Stomach (tissue), 9 donors: ENCODE results near the gene ZNF157. TPM values are rescaled to one million over a fixed set of nuclear protein-coding genes. Genes with fewer than 3 reads are reported as not detected.

Experiments used
- DNase-seq, 2 donors: peaks; one replicate each; pipeline versions ENCODE4 v3.0.0 to v3.0.0-alpha.2; 2013 to 2019
- H3K27ac ChIP-seq, 5 donors: fragments of 200-600 bp in 4 of 5; sonication (generic) in 4 of 5; one replicate each; pipeline ENCODE4 v1.5.1; 2013 to 2019; ENCODE audit warnings: mild to moderate bottlenecking in 1 of 5, moderate library complexity in 1 of 5
- H3K27me3 ChIP-seq, 3 donors: fragments of 200-600 bp; sonication (generic); one replicate each; pipeline ENCODE4 v1.5.1; 2017 to 2019; ENCODE audit warnings: mixed run types in 1 of 3
- H3K36me3 ChIP-seq, 4 donors: fragments of 200-600 bp; sonication (generic); 1 replicate in 3 of 4; 2 replicates in 1 of 4; pipeline ENCODE4 v1.5.1; 2016 to 2019
- H3K4me1 ChIP-seq, 4 donors: fragments of 200-600 bp; sonication (generic); one replicate each; pipeline ENCODE4 v1.5.1; 2016 to 2019
- H3K4me3 ChIP-seq, 4 donors: fragments of 200-600 bp; sonication (generic) in 3 of 4; one replicate each; pipeline ENCODE4 v1.5.1; 2016 to 2019; ENCODE audit warnings: mild to moderate bottlenecking in 1 of 4
- H3K9me3 ChIP-seq, 4 donors: fragments of 200-600 bp; sonication (generic); one replicate each; pipeline ENCODE4 v1.5.1; 2016 to 2019
- CTCF ChIP-seq, 7 experiments: fragments of 450-650 bp in 4 of 7; fragments of 200-600 bp in 3 of 7; sonication (generic) in 3 of 7; IDR thresholded peaks; one replicate each; pipeline ENCODE4 v1.5.1; 2016 to 2019; ENCODE audit warnings: antibody characterized with exemption in 7 of 7, control low read depth in 2 of 7, mild to moderate bottlenecking in 1 of 7
- EP300 ChIP-seq: sonication (generic); formaldehyde crosslinking; IDR thresholded peaks from one replicate; pipeline ENCODE4 v1.6.1; 2017; ENCODE audit warnings: antibody characterized with exemption
- POLR2A ChIP-seq, 4 donors: fragments of 450-650 bp; IDR thresholded peaks; one replicate each; pipeline ENCODE4 v1.6.1; 2016; ENCODE audit warnings: antibody characterized with exemption in 4 of 4, control low read depth in 2 of 4, mild to moderate bottlenecking in 1 of 4, moderate library complexity in 1 of 4
- POLR2AphosphoS5 ChIP-seq, 3 donors: sonication (generic); formaldehyde crosslinking; IDR thresholded peaks; one replicate each; pipeline ENCODE4 v1.6.1; 2016; ENCODE audit warnings: antibody characterized with exemption in 3 of 3
- WGBS, 5 donors: extraction: QIAGEN DNeasy Blood & Tissue Kit in 3 of 5; methylation state at CpG; one replicate each; pipeline versions ENCODE4 v1.1.5 to v1.1.7; 2013 to 2018; 5-methylcytosine and 5-hydroxymethylcytosine counted together
- intact Hi-C: fragments of 100-400 bp; cut with DNase I; formaldehyde crosslinking; loops from one replicate; pipeline ENCODE4 v1.15.1; 2023; ENCODE audit warnings: low total_unique reads
- polyA plus RNA-seq, 3 donors: library from polyadenylated mRNA; stranded (reverse); fragments of 200-250 nt; gene quantifications; one replicate each; pipeline ENCODE4 v1.2.3, GENCODE V29; 2013
- total RNA-seq, 5 donors: library from RNA; depleted of rRNA; stranded (reverse); fragments of >200 nt; gene quantifications; one replicate each; pipeline versions ENCODE4 v1.1.0 to v1.2.3, GENCODE V29; 2014 to 2016
- donor health status: healthy with polysubstance abuse.
- donor health status: Bipolar disorder and iron deficiency.
- donor health status: healthy.

The ZNF157 gene
- total and polyA plus RNA-seq, 8 donors, result 0.15 to 0.18 TPM; not detected in 6

GRCh38 chrX:47390780-47391179, 20.4 kb downstream of the ZNF157 start:
- 44 to 73% (median 52%) methylated on average over 1 of the region's 1 CpG for WGBS, 5 donors
- TF ChIP-seq POLR2AphosphoS5 (IDR thresholded peaks at IDR 0.05) (no peak), EP300 (no peak), POLR2A (IDR thresholded peaks at IDR 0.05) (no peak), CTCF (IDR thresholded peaks at IDR 0.05) (no peak)
- Histone ChIP-seq H3K27ac (no peak overlapping the region), H3K4me1 (no peaks in the 10 kb centered on the region), H3K27me3 (no peaks in the 10 kb centered on the region), H3K4me3 (no peak overlapping the region), H3K9me3 (no peaks in the 10 kb centered on the region), H3K36me3 (no peaks in the 10 kb centered on the region)
- intact Hi-C loops, result no loop called here
- no peak for DNase-seq

GRCh38 chrX:47413179-47413594, 42.8 kb downstream of the ZNF157 start:
- H3K4me1 ChIP-seq, result no peaks in the 10 kb centered on the region
- no peak for DNase-seq
- no peak overlapping the region for H3K4me3 ChIP-seq
- TF ChIP-seq EP300 (no peak), POLR2A (IDR thresholded peaks at IDR 0.05) (no peak), POLR2AphosphoS5 (IDR thresholded peaks at IDR 0.05) (no peak), CTCF (IDR thresholded peaks at IDR 0.05) (no peak)
- no peak overlapping the region for H3K27ac ChIP-seq
- peaks cover 0 to 88% (median 54%) of the 10 kb centered on the region in 4 donors for H3K9me3 ChIP-seq
- 79 to 93% (median 91%) methylated on average over 8 of the region's 8 CpGs for WGBS, 5 donors
- H3K36me3 ChIP-seq, result peaks cover 0 to 22% (median 0%) of the 10 kb centered on the region in 4 donors
- peaks cover 0 to 3% (median 0%) of the 10 kb centered on the region in 3 donors for H3K27me3 ChIP-seq
- intact Hi-C loops, result no loop called here

- H3K27me3 ChIP-seq, result no peaks in the 10 kb centered on the region
- no peak overlapping the region for H3K27ac ChIP-seq
- no peak for DNase-seq
- 81 to 93% (median 90%) methylated on average over 4 of the region's 4 CpGs for WGBS, 5 donors
- H3K9me3 ChIP-seq, result peaks cover 0 to 43% (median 18%) of the 10 kb centered on the region in 4 donors
- no peaks in the 10 kb centered on the region for H3K4me1 ChIP-seq
- H3K36me3 ChIP-seq, result no peaks in the 10 kb centered on the region
- TF ChIP-seq EP300, result no peak
- no peak for TF ChIP-seq CTCF (IDR thresholded peaks at IDR 0.05)
- TF ChIP-seq POLR2AphosphoS5 (IDR thresholded peaks at IDR 0.05), result no peak
- no peak for TF ChIP-seq POLR2A (IDR thresholded peaks at IDR 0.05)
- no peak overlapping the region for H3K4me3 ChIP-seq
- intact Hi-C loops, result no loop called here
These were observed 49.9 kb downstream of the ZNF157 start for GRCh38 chrX:47420265-47420664.

GRCh38 chrX:47420962-47421361, 50.6 kb downstream of the ZNF157 start:
- H3K9me3 ChIP-seq, result peaks cover 0 to 37% (median 15%) of the 10 kb centered on the region in 4 donors
- intact Hi-C loops, result no loop called here
- no peaks in the 10 kb centered on the region for H3K4me1 ChIP-seq
- no peaks in the 10 kb centered on the region for H3K36me3 ChIP-seq
- 48 to 71% (median 62%) methylated on average over 4 to 5 of the region's 5 CpGs for WGBS, 5 donors
- no peak overlapping the region for H3K27ac ChIP-seq
- H3K27me3 ChIP-seq, result no peaks in the 10 kb centered on the region
- DNase-seq, result no peak
- H3K4me3 ChIP-seq, result no peak overlapping the region
- TF ChIP-seq EP300, result no peak
- TF ChIP-seq POLR2A (IDR thresholded peaks at IDR 0.05), result no peak
- TF ChIP-seq CTCF (IDR thresholded peaks at IDR 0.05), result no peak
- no peak for TF ChIP-seq POLR2AphosphoS5 (IDR thresholded peaks at IDR 0.05)
